ENCODE results near the gene GPR137B.
"Not testable (repeated sequence)": the region's sequence is repeated elsewhere in the genome, so short reads cannot be mapped to it uniquely, and the experiment has no call there.

GPR137B gene

DNA sequence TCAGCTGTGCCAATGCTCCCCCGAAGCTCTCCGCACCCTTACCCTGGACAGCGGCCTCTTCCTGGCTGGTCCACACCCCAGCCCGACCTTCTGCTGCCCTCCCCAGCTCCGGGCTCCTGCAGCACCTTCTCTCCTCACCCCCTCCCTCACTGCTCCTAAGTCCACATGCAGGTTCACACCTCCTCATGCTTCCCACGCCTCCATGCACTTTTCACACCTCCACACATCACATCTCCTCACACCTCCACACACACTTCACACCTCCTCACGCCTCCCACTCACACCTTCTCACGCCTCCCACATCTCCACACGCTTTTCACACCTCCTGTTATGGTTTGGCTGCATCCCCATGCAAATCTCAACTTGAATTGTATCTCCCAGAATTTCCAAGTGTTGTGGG, 18.9 kb downstream of the GPR137B start:
- H3K27ac Mint-ChIP-seq: no peak overlapping the region
- H3K4me1 Mint-ChIP-seq: peaks cover 9% of the 10 kb centered on the region
- H3K27me3 Mint-ChIP-seq: no peaks in the 10 kb centered on the region
- no peak overlapping the region for H3K4me3 Mint-ChIP-seq
- H3K9me3 Mint-ChIP-seq: peaks cover 9% of the 10 kb centered on the region
- H3K36me3 Mint-ChIP-seq: peaks cover 24% of the 10 kb centered on the region

DNA sequence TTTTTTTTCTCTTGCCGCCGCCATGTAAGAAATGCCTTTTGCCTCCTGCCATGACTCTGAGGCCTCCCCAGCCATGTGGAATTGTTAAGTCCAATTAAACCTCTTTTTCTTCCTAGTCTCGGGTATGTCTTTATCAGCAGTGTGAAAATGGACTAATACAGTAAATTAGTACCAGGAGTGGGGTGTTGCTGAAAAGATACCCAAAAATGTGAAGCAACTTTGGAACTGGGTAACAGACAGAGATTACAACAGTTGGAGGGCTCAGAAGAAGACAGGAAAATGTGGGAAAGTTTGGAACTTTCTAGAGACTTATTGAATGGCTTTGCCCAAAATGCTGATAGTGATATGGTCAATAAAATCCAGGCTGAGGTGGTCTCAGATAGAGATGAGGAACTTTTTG, 19.4 kb downstream of the GPR137B start:
- not testable (repeated sequence) for H3K27me3 Mint-ChIP-seq, H3K27ac Mint-ChIP-seq, H3K9me3 Mint-ChIP-seq, H3K4me1 Mint-ChIP-seq, H3K4me3 Mint-ChIP-seq
- H3K36me3 Mint-ChIP-seq: peaks cover 24% of the 10 kb centered on the region

DNA sequence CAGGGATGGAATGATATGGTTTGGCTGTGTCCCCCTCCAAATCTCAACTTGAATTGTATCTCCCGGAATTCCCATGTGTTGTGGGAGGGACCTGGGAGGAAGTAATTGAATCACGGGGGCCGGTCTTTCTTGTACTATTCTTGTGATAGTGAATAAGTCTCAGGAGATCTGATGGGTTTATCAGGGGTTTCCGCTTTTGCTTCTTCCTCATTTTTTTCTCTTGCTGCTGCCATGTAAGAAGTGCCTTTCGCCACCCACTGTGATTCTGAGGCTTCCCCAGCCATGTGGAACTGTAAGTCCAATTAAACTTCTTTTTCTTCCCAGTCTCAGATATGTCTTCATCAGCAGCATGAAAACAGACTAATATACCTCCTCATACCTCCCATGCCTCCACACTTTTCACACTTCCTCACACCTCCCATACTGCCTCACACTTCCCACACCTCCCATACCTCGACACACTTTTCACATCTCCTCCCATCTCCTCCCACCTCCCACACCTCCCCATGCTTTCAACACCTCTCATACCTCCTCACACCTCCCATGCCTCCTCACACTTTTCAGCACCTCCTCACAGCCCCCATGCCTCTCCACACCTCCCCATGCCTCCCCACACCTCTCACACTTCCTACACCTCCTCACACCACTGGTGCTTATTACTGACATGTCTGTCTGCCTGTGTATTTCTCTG, 21.3 kb downstream of the GPR137B start:
- Mint-ChIP-seq H3K4me1 (peaks cover 9% of the 10 kb centered on the region), H3K36me3 (peaks cover 24% of the 10 kb centered on the region), H3K9me3 (peaks cover 9% of the 10 kb centered on the region), H3K4me3 (no peak overlapping the region), H3K27ac (peak overlapping the region; percentile 27), H3K27me3 (no peaks in the 10 kb centered on the region)

DNA sequence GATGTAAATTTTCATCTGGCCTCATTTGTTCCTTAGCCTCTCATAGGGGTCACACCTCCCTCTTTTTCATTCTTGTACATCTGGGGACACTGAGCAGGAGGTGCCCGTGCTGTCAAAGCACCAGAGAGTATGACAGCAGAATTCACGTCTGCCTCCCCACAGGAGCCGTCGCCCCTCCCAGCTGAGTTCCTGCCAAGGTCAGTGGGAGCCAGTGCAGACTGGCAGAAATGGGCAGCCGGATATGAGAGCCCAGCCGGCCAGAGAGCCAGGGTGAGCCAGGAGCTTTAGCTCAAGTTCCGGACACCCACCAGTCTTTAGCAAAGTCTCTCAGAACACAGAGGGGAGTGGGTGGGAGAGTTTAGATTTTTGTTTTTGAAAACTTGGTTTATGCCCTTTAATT, 21.9 kb downstream of the GPR137B start:
- no peaks in the 10 kb centered on the region for H3K27me3 Mint-ChIP-seq
- H3K4me3 Mint-ChIP-seq: no peak overlapping the region
- peaks cover 24% of the 10 kb centered on the region for H3K36me3 Mint-ChIP-seq
- H3K4me1 Mint-ChIP-seq: peaks cover 9% of the 10 kb centered on the region
- peaks cover 9% of the 10 kb centered on the region for H3K9me3 Mint-ChIP-seq
- H3K27ac Mint-ChIP-seq: no peak overlapping the region

DNA sequence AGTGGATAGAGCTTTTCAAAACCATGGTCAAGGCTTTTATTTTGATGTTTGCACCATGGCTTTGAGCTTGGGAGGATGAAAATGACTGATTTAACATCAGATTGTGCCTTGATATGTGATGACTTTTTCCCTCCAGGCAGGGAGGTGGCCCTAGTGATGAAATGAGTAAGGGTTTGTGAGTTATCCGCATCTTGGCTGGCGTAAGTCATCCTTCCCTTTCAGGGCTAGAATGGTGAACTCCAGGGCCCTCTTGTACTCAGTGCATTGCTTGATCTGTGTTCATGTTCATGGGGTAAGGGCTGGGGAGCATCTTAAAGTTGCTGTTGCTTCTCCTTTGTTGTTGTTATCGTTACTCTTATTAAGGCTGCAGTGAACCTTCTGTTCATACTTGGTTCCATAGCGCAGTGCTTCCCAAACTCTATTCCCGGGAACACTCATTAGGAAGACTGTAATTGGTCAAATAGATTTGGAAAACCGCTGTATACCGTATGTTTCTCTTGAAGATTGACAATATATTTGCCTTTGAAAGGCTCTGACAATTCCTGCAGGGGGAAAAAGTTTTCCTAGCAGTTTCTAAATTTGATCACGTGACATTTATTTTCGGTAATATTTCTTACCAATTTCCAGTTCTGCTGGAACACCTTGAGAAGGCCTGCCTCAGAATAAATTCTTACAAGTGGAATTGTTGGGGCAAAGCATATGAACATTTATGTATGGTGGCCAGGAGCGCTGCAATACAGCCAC, 23.1 kb downstream of the GPR137B start:
- H3K9me3 Mint-ChIP-seq: peaks cover 9% of the 10 kb centered on the region
- H3K27ac Mint-ChIP-seq: no peak overlapping the region
- no peak overlapping the region for H3K4me3 Mint-ChIP-seq
- peaks cover 9% of the 10 kb centered on the region for H3K4me1 Mint-ChIP-seq
- no peaks in the 10 kb centered on the region for H3K27me3 Mint-ChIP-seq
- peaks cover 24% of the 10 kb centered on the region for H3K36me3 Mint-ChIP-seq

DNA sequence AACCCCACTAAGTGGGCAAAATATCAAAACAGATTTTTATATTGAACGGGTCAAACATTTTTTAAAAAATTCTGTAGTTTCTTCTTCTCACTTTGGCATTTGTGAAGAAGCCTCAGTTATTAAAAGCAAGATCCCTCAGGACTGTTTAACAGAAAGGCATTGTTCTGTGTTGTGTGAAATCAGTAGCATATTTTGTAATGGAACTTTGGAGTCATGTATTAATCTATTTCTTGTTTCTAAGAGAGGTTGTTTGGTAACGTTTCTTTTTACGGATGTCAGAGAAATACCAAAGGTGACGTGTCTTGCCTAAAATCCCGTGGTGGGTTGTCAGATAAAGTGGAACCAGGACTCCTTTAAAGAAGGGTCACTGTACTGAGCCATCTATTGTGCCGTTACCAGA, 23.7 kb downstream of the GPR137B start:
- H3K36me3 Mint-ChIP-seq: peaks cover 21% of the 10 kb centered on the region
- no peak overlapping the region for H3K27ac Mint-ChIP-seq
- H3K4me3 Mint-ChIP-seq: no peak overlapping the region
- H3K9me3 Mint-ChIP-seq: peaks cover 9% of the 10 kb centered on the region
- no peaks in the 10 kb centered on the region for H3K27me3 Mint-ChIP-seq
- H3K4me1 Mint-ChIP-seq: peaks cover 9% of the 10 kb centered on the region

DNA sequence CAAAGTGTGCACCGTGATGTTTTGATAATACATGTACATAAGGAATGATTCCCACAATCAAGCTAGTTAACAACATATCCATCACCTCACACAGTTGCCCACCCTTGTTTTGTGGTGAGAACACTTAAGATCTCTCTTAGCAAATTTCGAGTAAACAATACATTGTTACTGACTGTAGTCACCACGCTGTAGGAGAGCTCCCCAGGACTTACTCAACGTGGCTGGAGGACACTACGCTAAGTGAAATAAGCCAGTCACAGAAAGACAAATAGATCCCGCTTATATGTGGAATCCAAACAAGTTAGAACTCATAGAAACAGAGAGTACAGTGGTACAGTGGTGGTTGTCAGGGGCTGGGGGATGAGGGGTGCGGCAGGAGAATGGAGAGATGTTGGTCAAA, 24.8 kb downstream of the GPR137B start:
- H3K4me3 Mint-ChIP-seq: no peak overlapping the region
- H3K27me3 Mint-ChIP-seq: no peaks in the 10 kb centered on the region
- no peak overlapping the region for H3K27ac Mint-ChIP-seq
- H3K4me1 Mint-ChIP-seq: peaks cover 9% of the 10 kb centered on the region
- no peaks in the 10 kb centered on the region for H3K9me3 Mint-ChIP-seq
- H3K36me3 Mint-ChIP-seq: peaks cover 11% of the 10 kb centered on the region

DNA sequence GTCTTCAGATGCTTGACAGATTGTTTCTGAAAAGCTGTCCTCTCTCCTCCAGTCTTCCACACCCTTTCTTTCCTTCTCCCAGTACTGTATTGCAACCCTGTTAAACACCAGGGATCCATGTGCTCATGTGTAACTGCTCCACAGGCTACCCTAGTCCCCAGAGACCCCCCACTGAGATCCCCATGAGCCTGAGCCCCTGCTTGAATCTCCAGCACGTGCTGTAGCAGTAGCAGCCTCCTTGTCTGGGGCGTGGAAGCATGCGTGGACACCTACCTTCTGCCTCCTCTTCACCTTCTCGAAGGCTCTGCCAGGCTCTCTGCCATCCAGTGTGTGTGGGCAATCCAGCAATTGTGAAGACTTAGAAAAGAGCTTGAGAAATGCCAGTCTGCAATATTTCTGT, 25.2 kb downstream of the GPR137B start:
- H3K4me1 Mint-ChIP-seq: peaks cover 9% of the 10 kb centered on the region
- H3K27ac Mint-ChIP-seq: no peak overlapping the region
- no peak overlapping the region for H3K4me3 Mint-ChIP-seq
- H3K27me3 Mint-ChIP-seq: no peaks in the 10 kb centered on the region
- H3K9me3 Mint-ChIP-seq: no peaks in the 10 kb centered on the region
- peaks cover 11% of the 10 kb centered on the region for H3K36me3 Mint-ChIP-seq

DNA sequence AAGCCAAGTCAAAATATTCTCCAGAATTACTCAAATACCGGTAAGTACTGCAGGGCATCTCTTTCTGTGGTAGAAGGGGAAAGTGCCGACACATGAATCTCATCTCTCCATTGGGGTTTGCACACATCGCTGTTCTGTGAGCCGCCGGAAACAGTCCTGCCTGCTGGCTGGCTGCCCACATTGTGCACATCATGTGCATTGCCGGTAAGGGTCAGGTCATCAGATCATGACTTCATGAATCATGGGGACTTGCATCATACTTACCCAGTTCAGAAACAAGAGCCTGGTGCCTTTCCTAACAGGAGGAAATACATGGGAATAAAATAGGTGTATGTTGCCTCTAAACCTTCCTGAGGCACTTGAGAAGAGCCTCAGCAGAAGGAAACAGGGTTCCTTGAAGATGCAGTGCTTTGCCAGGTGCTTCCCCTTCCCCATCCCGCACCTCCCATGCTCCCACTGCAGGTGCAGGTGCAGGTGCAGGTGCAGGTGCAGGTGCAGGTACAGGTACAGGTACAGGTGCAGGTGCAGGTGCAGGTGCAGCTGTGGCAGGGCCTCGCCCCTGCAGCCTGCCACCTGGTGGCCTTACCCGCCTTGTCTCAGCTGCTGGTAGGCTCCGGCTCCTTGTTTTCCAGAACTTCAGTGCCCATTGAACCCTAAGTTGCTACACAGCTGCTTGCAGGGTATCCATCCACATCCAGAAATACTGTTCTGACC, 26.5 kb downstream of the GPR137B start:
- peaks cover 4% of the 10 kb centered on the region for H3K36me3 Mint-ChIP-seq
- H3K4me1 Mint-ChIP-seq: peaks cover 3% of the 10 kb centered on the region
- H3K27me3 Mint-ChIP-seq: no peaks in the 10 kb centered on the region
- H3K9me3 Mint-ChIP-seq: no peaks in the 10 kb centered on the region
- H3K27ac Mint-ChIP-seq: no peak overlapping the region
- no peak overlapping the region for H3K4me3 Mint-ChIP-seq

DNA sequence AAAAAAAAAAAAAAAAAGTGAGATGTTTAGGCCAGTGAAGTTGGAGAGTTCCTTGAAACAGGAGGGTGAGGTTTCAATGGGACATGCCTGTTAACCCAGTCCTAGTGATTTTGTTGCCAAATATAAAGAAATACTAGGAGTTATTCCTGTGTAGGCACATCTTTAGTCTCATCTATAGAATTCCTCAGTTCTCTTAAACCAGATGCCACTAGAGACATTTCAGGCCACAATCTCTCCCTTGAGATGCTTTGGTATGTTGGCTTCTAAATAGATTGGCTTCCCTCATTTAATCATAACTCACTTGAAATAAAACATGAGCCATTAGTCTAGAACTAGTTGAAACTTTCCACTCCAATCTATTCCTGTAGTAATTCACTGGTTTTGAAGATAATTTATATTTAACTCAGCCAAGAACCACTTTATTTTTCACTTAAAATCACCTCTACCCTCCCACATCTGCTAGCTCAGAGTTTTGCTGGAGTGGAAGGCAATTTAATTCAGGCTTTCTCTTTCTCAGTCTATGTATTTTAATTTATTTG, 29.8 kb downstream of the GPR137B start:
- peaks cover 2% of the 10 kb centered on the region for H3K36me3 Mint-ChIP-seq
- no peaks in the 10 kb centered on the region for H3K9me3 Mint-ChIP-seq
- no peak overlapping the region for H3K27ac Mint-ChIP-seq
- H3K4me3 Mint-ChIP-seq: no peak overlapping the region
- H3K27me3 Mint-ChIP-seq: no peaks in the 10 kb centered on the region
- H3K4me1 Mint-ChIP-seq: no peaks in the 10 kb centered on the region

DNA sequence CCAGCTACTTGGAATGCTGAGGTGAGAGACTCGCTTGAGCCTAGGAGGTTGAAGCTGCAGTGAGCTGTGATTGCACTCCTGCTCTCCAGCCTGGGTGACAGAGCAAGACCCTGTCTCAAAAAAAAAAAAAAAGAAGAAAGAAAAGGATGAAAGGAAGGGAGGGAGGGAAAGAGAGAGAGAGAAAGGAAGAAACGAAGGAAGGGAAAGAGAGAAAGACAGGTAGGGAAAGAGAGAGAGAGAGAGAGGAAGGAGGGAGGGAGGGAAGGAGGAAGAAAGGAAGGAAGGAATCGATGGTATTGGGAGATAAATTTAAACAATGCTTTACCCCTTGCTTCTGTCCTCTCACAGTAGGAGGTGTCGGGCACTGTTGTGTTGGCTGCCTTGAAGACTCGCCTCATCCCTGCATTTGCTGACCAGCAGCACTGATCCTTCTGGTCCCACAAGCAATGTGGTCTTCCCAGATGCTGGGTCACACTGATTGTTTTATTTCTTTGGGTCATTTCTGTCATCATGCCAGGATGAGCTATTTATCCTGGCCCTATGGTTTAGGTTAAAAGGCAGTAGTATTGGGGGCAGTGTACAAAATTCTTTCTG, 30.9 kb downstream of the GPR137B start:
- no peaks in the 10 kb centered on the region for H3K27me3 Mint-ChIP-seq
- H3K36me3 Mint-ChIP-seq: peaks cover 2% of the 10 kb centered on the region
- no peaks in the 10 kb centered on the region for H3K9me3 Mint-ChIP-seq
- H3K4me3 Mint-ChIP-seq: no peak overlapping the region
- H3K4me1 Mint-ChIP-seq: no peaks in the 10 kb centered on the region
- no peak overlapping the region for H3K27ac Mint-ChIP-seq

DNA sequence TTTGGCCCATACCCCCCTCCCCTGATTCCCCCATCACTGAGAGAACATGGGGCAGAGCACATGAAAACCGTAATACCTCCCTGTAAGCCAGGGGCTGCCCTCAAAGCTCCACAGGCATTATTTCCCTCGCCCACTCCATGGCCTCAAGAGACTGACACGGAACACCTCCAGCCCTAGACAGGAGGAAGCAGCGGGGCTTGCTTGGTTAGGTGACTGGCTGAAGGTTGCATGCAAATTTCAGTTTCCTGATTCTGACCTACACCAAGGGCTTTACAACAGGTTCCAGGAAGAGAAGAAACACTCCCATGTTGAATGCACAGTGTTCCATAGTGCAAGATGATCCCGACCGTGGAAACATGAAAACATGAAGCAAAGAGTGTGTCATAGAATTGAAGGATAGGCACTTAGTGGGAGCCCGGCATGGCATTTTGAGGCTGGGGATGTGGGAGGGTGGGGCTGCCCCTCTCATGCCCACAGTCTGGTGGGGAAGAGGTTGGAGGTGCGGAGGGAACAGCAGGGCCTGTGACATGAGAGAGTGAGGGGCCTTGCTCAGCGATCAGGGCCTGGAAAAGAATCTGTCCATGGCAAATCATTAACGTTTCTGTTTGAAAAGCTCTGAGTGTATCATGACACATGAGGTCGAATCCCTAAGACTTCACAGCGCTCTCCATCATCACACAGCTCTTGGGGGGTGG, 33.5 kb downstream of the GPR137B start:
- Mint-ChIP-seq H3K27me3 (no peaks in the 10 kb centered on the region), H3K9me3 (no peaks in the 10 kb centered on the region), H3K36me3 (peaks cover 7% of the 10 kb centered on the region), H3K4me3 (no peak overlapping the region), H3K27ac (no peak overlapping the region), H3K4me1 (no peaks in the 10 kb centered on the region)

DNA sequence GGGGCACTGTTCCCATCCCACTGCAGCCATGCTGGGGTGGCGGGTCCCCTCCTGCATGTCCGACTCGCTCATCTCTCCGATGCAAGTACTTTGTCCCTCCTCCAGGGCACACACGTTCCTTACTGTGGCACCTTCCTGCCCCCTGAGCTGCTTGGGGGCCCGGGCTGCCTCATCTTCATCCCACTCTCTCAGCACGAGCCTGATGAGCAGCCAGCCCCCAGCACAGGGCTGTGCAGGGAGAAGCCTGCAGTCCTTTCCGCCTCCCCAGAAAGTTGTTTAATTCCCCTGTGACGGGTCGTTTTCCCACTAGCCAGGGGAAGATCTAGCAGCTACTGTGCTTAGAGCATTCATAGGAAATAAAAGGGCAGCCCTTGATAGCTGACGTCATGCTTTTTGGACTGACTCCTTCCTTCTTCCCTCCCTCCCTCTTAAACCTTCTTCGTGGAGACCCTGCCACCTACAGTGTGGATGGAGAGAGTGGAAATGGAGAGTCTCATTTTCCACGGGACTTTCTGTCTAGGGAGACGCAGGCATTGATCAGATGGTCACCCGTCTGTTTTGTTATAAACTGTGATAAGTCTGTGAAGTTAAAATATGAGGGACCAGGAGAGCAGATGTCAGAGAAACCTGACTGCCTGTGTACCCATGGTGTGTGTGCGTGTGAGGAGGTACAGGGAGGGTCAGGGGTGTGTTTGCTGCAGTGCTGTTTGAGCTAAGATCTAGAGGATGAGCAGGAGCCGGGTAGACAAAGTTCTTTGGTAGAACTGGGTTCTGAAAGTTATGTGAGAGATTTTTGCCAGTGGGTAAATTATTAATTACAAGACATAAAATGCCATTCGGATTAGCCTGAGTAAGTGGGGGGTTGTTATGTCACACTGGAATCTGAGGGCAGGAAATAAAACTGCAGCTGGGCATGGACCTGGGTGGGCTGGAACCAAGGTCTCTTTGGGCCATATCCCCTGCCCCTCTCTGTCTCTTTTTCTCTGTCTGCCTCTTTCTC, 34.3 kb downstream of the GPR137B start:
- Mint-ChIP-seq H3K27me3 (no peaks in the 10 kb centered on the region), H3K4me3 (no peak overlapping the region), H3K9me3 (no peaks in the 10 kb centered on the region), H3K4me1 (no peaks in the 10 kb centered on the region), H3K27ac (no peak overlapping the region), H3K36me3 (peaks cover 11% of the 10 kb centered on the region)

DNA sequence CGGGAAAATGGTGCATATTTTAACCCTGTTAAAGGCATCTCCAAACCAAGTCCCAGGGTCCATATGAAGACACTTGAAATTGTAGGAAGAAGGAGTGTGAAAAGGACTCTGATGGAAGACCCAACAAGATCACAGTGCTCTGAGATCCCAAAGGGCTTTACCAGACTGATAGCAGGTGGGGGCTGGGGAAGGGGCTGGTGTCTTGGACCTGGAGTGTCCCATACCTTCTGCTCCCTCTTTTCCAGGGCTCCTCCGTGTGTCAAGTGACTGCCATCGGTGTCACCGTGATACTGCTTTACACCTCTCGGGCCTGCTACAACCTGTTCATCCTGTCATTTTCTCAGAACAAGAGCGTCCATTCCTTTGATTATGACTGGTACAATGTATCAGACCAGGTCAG, 37.3 kb downstream of the GPR137B start:
- Mint-ChIP-seq H3K4me1 (no peaks in the 10 kb centered on the region), H3K27ac (no peak overlapping the region), H3K36me3 (peaks cover 9% of the 10 kb centered on the region), H3K4me3 (no peak overlapping the region), H3K27me3 (no peaks in the 10 kb centered on the region), H3K9me3 (no peaks in the 10 kb centered on the region)

Measured in activated naive CD4-positive, alpha-beta T cell treated with anti-CD3 and anti-CD28 coated beads, Interleukin-2, amount 50 U/mL, for 24 hours (primary cell).